ENCODE results near the gene RBP7. TPM values are rescaled to one million over a fixed set of nuclear protein-coding genes. Genes with fewer than 3 reads are reported as not detected.
"Not testable (repeated sequence)": the region's sequence is repeated elsewhere in the genome, so short reads cannot be mapped to it uniquely, and the experiment has no call there.

Gene RBP7
- total and polyA plus RNA-seq, 10 of the 15 experiments (the other 5 are each of a cell fraction or from before 2014, with no cell fraction given) = 0.20 TPM; not detected in 9

DNA sequence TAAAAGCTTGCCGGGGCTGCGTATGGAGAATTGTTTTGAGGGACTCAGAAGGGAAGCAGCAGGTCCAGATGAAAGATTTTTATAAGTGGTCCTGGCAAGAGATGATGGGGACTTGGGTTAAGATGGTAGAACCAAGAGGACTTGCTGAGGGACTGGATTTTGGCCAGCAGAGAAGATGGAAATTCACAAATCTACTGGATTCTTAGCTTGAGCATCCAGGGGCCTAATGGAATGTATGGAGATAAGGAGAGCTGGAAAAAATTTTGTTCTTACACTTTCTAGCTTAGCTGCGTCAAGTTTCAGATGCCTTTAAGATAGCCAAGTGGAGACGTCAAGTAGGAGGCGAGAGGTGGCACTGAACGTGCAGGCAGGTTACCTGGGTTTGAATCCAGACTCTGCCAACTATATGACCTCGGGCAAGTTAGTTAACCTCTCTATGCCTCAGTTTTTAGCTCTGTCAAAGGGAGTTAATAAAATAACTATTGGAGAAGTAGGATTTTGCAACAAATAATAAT is 3.4 kb upstream of the RBP7 start (continued):
- TF ChIP-seq, protein P1, sequence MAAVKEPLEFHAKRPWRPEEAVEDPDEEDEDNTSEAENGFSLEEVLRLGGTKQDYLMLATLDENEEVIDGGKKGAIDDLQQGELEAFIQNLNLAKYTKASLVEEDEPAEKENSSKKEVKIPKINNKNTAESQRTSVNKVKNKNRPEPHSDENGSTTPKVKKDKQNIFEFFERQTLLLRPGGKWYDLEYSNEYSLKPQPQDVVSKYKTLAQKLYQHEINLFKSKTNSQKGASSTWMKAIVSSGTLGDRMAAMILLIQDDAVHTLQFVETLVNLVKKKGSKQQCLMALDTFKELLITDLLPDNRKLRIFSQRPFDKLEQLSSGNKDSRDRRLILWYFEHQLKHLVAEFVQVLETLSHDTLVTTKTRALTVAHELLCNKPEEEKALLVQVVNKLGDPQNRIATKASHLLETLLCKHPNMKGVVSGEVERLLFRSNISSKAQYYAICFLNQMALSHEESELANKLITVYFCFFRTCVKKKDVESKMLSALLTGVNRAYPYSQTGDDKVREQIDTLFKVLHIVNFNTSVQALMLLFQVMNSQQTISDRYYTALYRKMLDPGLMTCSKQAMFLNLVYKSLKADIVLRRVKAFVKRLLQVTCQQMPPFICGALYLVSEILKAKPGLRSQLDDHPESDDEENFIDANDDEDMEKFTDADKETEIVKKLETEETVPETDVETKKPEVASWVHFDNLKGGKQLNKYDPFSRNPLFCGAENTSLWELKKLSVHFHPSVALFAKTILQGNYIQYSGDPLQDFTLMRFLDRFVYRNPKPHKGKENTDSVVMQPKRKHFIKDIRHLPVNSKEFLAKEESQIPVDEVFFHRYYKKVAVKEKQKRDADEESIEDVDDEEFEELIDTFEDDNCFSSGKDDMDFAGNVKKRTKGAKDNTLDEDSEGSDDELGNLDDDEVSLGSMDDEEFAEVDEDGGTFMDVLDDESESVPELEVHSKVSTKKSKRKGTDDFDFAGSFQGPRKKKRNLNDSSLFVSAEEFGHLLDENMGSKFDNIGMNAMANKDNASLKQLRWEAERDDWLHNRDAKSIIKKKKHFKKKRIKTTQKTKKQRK (IDR thresholded peaks at IDR 0.05; ENCODE audit: low read depth, low read length) = no peak
- TF ChIP-seq ZNF384 (IDR thresholded peaks at IDR 0.05; ENCODE audit: borderline replicate concordance, low read depth, low read length) (no peak), NBN (IDR thresholded peaks at IDR 0.05) (no peak), RELA (IDR thresholded peaks at IDR 0.05; ENCODE audit: borderline replicate concordance, partially characterized antibody) (no peak), CREB1 (IDR thresholded peaks at IDR 0.05; ENCODE audit: low read depth) (no peak)

DNA sequence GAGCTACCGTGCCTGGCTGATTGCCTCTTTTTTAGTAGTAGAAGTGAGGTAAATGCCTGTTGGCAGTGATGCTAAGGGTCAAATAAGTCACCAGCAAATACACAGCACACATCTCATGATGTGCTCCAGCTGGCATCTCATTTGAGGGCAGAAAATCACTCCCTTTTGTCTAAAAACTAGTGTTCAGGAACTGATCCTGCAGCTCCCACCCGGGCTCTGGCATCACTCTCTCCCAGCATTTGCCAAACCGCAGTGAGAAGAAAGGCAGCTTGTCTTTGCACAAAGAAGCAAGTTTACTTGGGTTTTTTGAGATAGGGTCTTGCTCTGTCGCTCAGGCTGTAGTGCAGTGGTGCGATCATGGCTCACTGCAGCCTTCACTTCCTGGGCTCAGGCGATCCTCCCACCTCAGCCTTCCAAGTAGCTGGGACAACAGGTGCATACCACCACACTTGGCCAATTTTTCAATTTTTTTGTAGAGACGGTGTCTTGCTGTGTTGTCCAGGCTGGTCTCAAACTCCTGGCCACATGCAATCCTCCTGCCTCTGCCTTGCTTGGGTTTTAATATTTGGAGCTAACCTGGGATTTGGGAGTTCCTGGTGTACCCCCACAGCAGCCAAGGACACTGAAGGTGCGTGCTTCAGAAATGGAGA is 4.1 kb downstream of the RBP7 start:
- H3K4me1 ChIP-seq (ENCODE audit: control insufficient read depth, insufficient read depth, low read length) = no peaks in the 10 kb centered on the region
- DNase-seq (ENCODE audit: low read depth, low spot score) (no peak), FAIRE-seq (no peak), ATAC-seq (no peak)
- POLR2A ChIA-PET = interaction anchor here (0.6 kb wide), 1 partner anchor 10 kb away, joined by 4 read pairs; no protein-coding TSS in a partner anchor
- no peak overlapping the region for H3K27ac ChIP-seq (ENCODE audit: control insufficient read depth, insufficient read depth)
- intact Hi-C loops (cut with micrococcal nuclease; ENCODE audit: unreplicated experiment) (no loop called here), in situ Hi-C loops (cut with MboI) (no loop called here)
- WGBS (ENCODE audit: insufficient coverage, insufficient replicate concordance, low lambda C conversion rate, missing lambda C conversion rate) = 69% methylated on average over 8 of the region's 8 CpGs
- no peak overlapping the region for H3K9ac ChIP-seq (ENCODE audit: control insufficient read depth, insufficient read depth, low read length)
- H3K79me2 ChIP-seq (ENCODE audit: control insufficient read depth, insufficient read depth, low read length) = no peaks in the 10 kb centered on the region
- CTCF ChIA-PET = interaction anchor here (1.4 kb wide), 1 partner anchor 90 kb away, joined by 3 read pairs; no protein-coding TSS in a partner anchor
- BruUV-seq (replicated peaks) = no TSS peak
- no peak for TF ChIP-seq GATAD2B (conservative IDR thresholded peaks at IDR 0.05; ENCODE audit: low read depth)
- TF ChIP-seq, protein P2, sequence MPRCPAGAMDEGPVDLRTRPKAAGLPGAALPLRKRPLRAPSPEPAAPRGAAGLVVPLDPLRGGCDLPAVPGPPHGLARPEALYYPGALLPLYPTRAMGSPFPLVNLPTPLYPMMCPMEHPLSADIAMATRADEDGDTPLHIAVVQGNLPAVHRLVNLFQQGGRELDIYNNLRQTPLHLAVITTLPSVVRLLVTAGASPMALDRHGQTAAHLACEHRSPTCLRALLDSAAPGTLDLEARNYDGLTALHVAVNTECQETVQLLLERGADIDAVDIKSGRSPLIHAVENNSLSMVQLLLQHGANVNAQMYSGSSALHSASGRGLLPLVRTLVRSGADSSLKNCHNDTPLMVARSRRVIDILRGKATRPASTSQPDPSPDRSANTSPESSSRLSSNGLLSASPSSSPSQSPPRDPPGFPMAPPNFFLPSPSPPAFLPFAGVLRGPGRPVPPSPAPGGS (IDR thresholded peaks at IDR 0.05; ENCODE audit: borderline replicate concordance, insufficient read depth, low read depth, low read length, poor library complexity, severe bottlenecking) = peak; percentile 71
- no peaks in the 10 kb centered on the region for H4K20me1 ChIP-seq (ENCODE audit: control insufficient read depth, insufficient read depth)
- H3K9me3 ChIP-seq (replicated peaks; ENCODE audit: control insufficient read depth, insufficient read depth, low read length) = peaks cover 8% of the 10 kb centered on the region
- no peak overlapping the region for H3K4me2 ChIP-seq (ENCODE audit: control insufficient read depth, insufficient read depth)
- H3K27me3 ChIP-seq (replicated peaks in 1 of 2; ENCODE audit: control insufficient read depth in 2 of 2, insufficient read depth in 2 of 2, low read length in 1 of 2) = no peaks in the 10 kb centered on the region; a peak in 2 of 4 replicates
- H2AFZ ChIP-seq (ENCODE audit: control insufficient read depth, low read depth, low read length) = no peak overlapping the region
- SMC1A ChIA-PET (ENCODE audit: uncharacterized antibody, unreplicated experiment) = interaction anchor here (0.6 kb wide), 1 partner anchor 14 kb away, joined by 3 read pairs; no protein-coding TSS in a partner anchor
- H3K36me3 ChIP-seq (ENCODE audit: control insufficient read depth in 2 of 2, insufficient read depth in 2 of 2, low read length in 1 of 2) = no peaks in the 10 kb centered on the region
- RAD21 ChIA-PET (ENCODE audit: unreplicated experiment) = interaction anchor here (0.5 kb wide), 1 partner anchor 42 kb away, joined by 4 read pairs; no protein-coding TSS in a partner anchor
- no peak overlapping the region for H3K4me3 ChIP-seq

DNA sequence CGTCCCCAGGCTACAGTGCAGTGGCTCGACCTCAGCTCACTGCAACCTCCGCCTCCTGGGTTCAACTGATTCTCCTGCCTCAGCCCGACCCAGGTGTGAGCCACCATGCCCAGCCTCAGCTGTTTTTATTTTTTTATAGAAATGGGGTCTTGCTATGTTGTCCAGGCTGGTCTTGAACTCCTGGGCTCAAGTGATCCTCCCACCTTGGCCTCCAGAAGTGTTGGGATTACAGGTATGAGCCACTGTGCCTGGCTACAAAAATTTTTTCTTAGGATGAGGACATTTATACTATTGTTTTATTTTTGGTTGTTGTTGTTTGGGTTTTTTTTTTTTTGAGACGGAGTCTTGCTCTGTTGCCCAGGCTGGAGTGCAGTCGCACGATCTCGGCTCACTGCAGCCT is 8.2 kb downstream of the RBP7 start:
- not testable (repeated sequence) for FAIRE-seq; ATAC-seq; H3K9me3 ChIP-seq (replicated peaks; ENCODE audit: control insufficient read depth, insufficient read depth, low read length)

More for the DNA sequence above, 8.2 kb downstream of the RBP7 start:
- H3K4me3 ChIP-seq; H3K4me1 ChIP-seq (ENCODE audit: control insufficient read depth, insufficient read depth, low read length); H2AFZ ChIP-seq (ENCODE audit: control insufficient read depth, low read depth, low read length); DNase-seq (ENCODE audit: low read depth, low spot score); POLR2A ChIA-PET; H3K27ac ChIP-seq (ENCODE audit: control insufficient read depth, insufficient read depth); intact Hi-C loops (cut with micrococcal nuclease; ENCODE audit: unreplicated experiment); H3K79me2 ChIP-seq (ENCODE audit: control insufficient read depth, insufficient read depth, low read length); in situ Hi-C loops (cut with MboI); H3K9ac ChIP-seq (ENCODE audit: control insufficient read depth, insufficient read depth, low read length); BruUV-seq (replicated peaks); CTCF ChIA-PET; H3K36me3 ChIP-seq (ENCODE audit: control insufficient read depth in 2 of 2, insufficient read depth in 2 of 2, low read length in 1 of 2); H3K4me2 ChIP-seq (ENCODE audit: control insufficient read depth, insufficient read depth); H3K27me3 ChIP-seq (replicated peaks in 1 of 2; ENCODE audit: control insufficient read depth in 2 of 2, insufficient read depth in 2 of 2, low read length in 1 of 2); H4K20me1 ChIP-seq (ENCODE audit: control insufficient read depth, insufficient read depth); RAD21 ChIA-PET (ENCODE audit: unreplicated experiment): not testable (repeated sequence)
- 60% methylated on average over 8 of the region's 8 CpGs for WGBS (ENCODE audit: insufficient coverage, insufficient replicate concordance, low lambda C conversion rate, missing lambda C conversion rate)
- SMC1A ChIA-PET (ENCODE audit: uncharacterized antibody, unreplicated experiment) = interaction anchor here (1.3 kb wide), 1 partner anchor 12 kb away, joined by 3 read pairs; no protein-coding TSS in a partner anchor
